Spleen (tissue), 7 donors: Measurements from ENCODE around the gene GRIA1.

Source experiments
- POLR2A ChIP-seq, 3 donors: fragments of 450-650 bp; IDR thresholded peaks; one replicate each; pipeline ENCODE4 v1.5.1; 2017; ENCODE audit warnings: antibody characterized with exemption in 3 of 3, mild to moderate bottlenecking in 1 of 3
- TF ChIP-seq, protein P1 (sequence below), 11 experiments: fragments of 200-600 bp in 7 of 11; fragments of 450-650 bp in 4 of 11; sonication (generic) in 4 of 11; IDR thresholded peaks in 8 of 11; conservative IDR thresholded peaks in 3 of 11; 1 replicate in 7 of 11; 2 replicates in 4 of 11; pipeline versions ENCODE4 v1.4.0 to v1.8.0; 2016 to 2021; ENCODE audit warnings: antibody characterized with exemption in 11 of 11, inconsistent platforms in 4 of 11, mild to moderate bottlenecking in 1 of 11
- donor health status: DM: no; HTN: no; CAD: no; lungs with moderate emphysema.
- donor health status: DM: no; HTN: no; CAD: no.
- donor health status: DM: no; HTN: no; CAD: no.

DNA sequence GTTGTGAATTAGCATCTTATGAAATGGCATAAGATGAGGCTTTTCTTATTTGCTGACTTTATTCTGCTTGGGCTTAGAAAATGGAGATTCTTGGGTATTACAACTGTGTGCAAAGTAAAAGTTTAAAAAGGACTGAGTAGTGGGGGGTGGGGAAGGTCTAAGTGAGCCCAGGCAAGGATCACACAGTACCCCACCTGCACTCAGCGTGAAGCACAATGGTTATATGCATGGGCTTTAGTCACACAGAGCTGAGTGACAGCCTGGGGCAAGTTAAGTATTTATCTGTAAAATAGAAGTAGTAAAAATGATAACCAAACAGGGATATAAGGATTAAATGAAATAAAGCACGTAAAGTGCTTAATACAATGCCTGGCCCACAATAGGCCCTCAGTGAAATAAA is 300.9 kb downstream of the GRIA1 start:
- TF ChIP-seq, protein P1, sequence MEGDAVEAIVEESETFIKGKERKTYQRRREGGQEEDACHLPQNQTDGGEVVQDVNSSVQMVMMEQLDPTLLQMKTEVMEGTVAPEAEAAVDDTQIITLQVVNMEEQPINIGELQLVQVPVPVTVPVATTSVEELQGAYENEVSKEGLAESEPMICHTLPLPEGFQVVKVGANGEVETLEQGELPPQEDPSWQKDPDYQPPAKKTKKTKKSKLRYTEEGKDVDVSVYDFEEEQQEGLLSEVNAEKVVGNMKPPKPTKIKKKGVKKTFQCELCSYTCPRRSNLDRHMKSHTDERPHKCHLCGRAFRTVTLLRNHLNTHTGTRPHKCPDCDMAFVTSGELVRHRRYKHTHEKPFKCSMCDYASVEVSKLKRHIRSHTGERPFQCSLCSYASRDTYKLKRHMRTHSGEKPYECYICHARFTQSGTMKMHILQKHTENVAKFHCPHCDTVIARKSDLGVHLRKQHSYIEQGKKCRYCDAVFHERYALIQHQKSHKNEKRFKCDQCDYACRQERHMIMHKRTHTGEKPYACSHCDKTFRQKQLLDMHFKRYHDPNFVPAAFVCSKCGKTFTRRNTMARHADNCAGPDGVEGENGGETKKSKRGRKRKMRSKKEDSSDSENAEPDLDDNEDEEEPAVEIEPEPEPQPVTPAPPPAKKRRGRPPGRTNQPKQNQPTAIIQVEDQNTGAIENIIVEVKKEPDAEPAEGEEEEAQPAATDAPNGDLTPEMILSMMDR (IDR thresholded peaks at IDR 0.05 in 8 of 11, conservative IDR thresholded peaks at IDR 0.05 in 3 of 11) = no peak
- TF ChIP-seq POLR2A (IDR thresholded peaks at IDR 0.05) = no peak
